GM18499 (cell line): ENCODE data around the gene MAP7.
"Not testable (repeated sequence)": the region's sequence is repeated elsewhere in the genome, so short reads cannot be mapped to it uniquely, and the experiment has no call there.

ENCODE experiments used
- ATAC-seq: cut with Tn5 transposase; IDR thresholded peaks from one replicate; pipeline ENCODE4 v1.9.1; 2021; ENCODE audit warnings: moderate number of reproducible peaks; ENCODE audit not compliant: insufficient read depth, unreplicated experiment

The MAP7 gene

GRCh38 chr6:136318676-136319075 is 231.5 kb downstream of the MAP7 start:
- ATAC-seq: no peak

- no peak for ATAC-seq
These were observed 232.3 kb downstream of the MAP7 start for GRCh38 chr6:136317971-136318370.

- no peak for ATAC-seq
These were observed 233.1 kb downstream of the MAP7 start for GRCh38 chr6:136317021-136317694.

GRCh38 chr6:136315594-136315993 is 234.6 kb downstream of the MAP7 start:
- ATAC-seq: no peak

GRCh38 chr6:136312975-136313374 is 237.2 kb downstream of the MAP7 start:
- ATAC-seq: no peak

- no peak for ATAC-seq
These were observed 240.4 kb downstream of the MAP7 start for GRCh38 chr6:136309729-136310311.

GRCh38 chr6:136309171-136309570 is 241.1 kb downstream of the MAP7 start:
- no peak for ATAC-seq

- ATAC-seq: not testable (repeated sequence)
These were observed 241.8 kb downstream of the MAP7 start for GRCh38 chr6:136308469-136308868.

GRCh38 chr6:136307351-136307750 is 242.9 kb downstream of the MAP7 start:
- ATAC-seq: no peak

GRCh38 chr6:136306466-136306865 is 243.8 kb downstream of the MAP7 start:
- ATAC-seq: no peak

- no peak for ATAC-seq
These were observed 245.8 kb downstream of the MAP7 start for GRCh38 chr6:136304410-136304809.

GRCh38 chr6:136303516-136303915 is 246.7 kb downstream of the MAP7 start:
- ATAC-seq: no peak

- ATAC-seq: no peak
These were observed 255.6 kb downstream of the MAP7 start for GRCh38 chr6:136294621-136295020.
